Mesenchymal stem cell (in vitro differentiated cells and primary cell): ENCODE data around the gene KASH5.
"Not testable (repeated sequence)": the region's sequence is repeated elsewhere in the genome, so short reads cannot be mapped to it uniquely, and the experiment has no call there.

Experiments
- DNase-seq: peaks from one replicate; pipeline ENCODE4 v3.0.0-alpha.2; 2013
- H2AFZ ChIP-seq: one replicate; pipeline ENCODE4 v1.6.1; 2013; ENCODE audit warnings: low read depth, mild to moderate bottlenecking, control low read depth, inconsistent platforms, low read length, moderate library complexity
- H2AK5ac ChIP-seq: 2 replicates; pipeline ENCODE4 v1.6.1; 2013; ENCODE audit warnings: low read length, moderate library complexity, mild to moderate bottlenecking, inconsistent platforms; ENCODE audit not compliant: severe bottlenecking
- H2BK120ac ChIP-seq: one replicate; pipeline ENCODE4 v1.6.1; 2013; ENCODE audit warnings: low read depth, mild to moderate bottlenecking, inconsistent platforms, low read length, moderate library complexity
- H2BK12ac ChIP-seq, 2 experiments: one replicate each; pipeline ENCODE4 v1.6.1; 2013; ENCODE audit warnings: inconsistent platforms in 2 of 2, low read length in 2 of 2, mild to moderate bottlenecking in 2 of 2, moderate library complexity in 2 of 2, control low read depth in 1 of 2
- H2BK15ac ChIP-seq: one replicate; pipeline ENCODE4 v1.6.1; 2013; ENCODE audit warnings: mild to moderate bottlenecking, low read depth, inconsistent platforms; ENCODE audit not compliant: poor library complexity, severe bottlenecking
- H2BK5ac ChIP-seq: 2 replicates; pipeline ENCODE4 v1.6.1; 2013; ENCODE audit warnings: low read depth, mild to moderate bottlenecking, low read length, control low read depth, inconsistent platforms; ENCODE audit not compliant: poor library complexity, severe bottlenecking
- H3K14ac ChIP-seq, 2 experiments: one replicate each; pipeline ENCODE4 v1.6.1; 2013; ENCODE audit warnings: inconsistent platforms in 2 of 2, low read length in 2 of 2, control low read depth in 1 of 2, mild to moderate bottlenecking in 1 of 2, moderate library complexity in 1 of 2
- H3K18ac ChIP-seq, 2 experiments: one replicate each; pipeline ENCODE4 v1.6.1; 2013; ENCODE audit warnings: inconsistent platforms in 2 of 2, low read length in 2 of 2, control low read depth in 1 of 2, low read depth in 1 of 2, mild to moderate bottlenecking in 1 of 2
- H3K23ac ChIP-seq, 2 experiments: one replicate each; pipeline ENCODE4 v1.6.1; 2013; ENCODE audit warnings: inconsistent platforms in 2 of 2, low read length in 2 of 2, mild to moderate bottlenecking in 2 of 2, moderate library complexity in 2 of 2, control low read depth in 1 of 2
- H3K27ac ChIP-seq: 2 replicates; pipeline ENCODE4 v1.5.1; 2013; ENCODE audit warnings: mild to moderate bottlenecking, moderate library complexity, low read length, control low read depth, inconsistent platforms; ENCODE audit not compliant: poor library complexity, severe bottlenecking
- H3K27me3 ChIP-seq, 2 experiments: 2 replicates each; pipeline versions ENCODE4 v1.6.1 to v1.7.0; 2013; ENCODE audit warnings: low read length in 2 of 2, mild to moderate bottlenecking in 2 of 2, moderate library complexity in 2 of 2, control low read depth in 1 of 2, inconsistent platforms in 1 of 2; ENCODE audit not compliant: control insufficient read depth in 1 of 2, insufficient read depth in 1 of 2
- H3K36me3 ChIP-seq, 2 experiments: 2 replicates each; pipeline versions ENCODE4 v1.6.1 to v1.7.0; 2013; ENCODE audit warnings: low read length in 2 of 2, control low read depth in 1 of 2, inconsistent platforms in 1 of 2, low read depth in 1 of 2, mild to moderate bottlenecking in 1 of 2; ENCODE audit not compliant: insufficient read depth in 2 of 2, control insufficient read depth in 1 of 2
- H3K4ac ChIP-seq, 2 experiments: one replicate each; pipeline ENCODE4 v1.6.1; 2013; ENCODE audit warnings: inconsistent platforms in 2 of 2, low read length in 2 of 2, mild to moderate bottlenecking in 2 of 2, moderate library complexity in 2 of 2, control low read depth in 1 of 2, low read depth in 1 of 2
- H3K4me1 ChIP-seq: 2 replicates; pipeline ENCODE4 v1.6.1; 2013; ENCODE audit warnings: low read depth, low read length, control low read depth; ENCODE audit not compliant: control insufficient read depth, insufficient read depth
- H3K4me2 ChIP-seq: 2 replicates; pipeline ENCODE4 v1.6.1; 2013; ENCODE audit warnings: low read length, mild to moderate bottlenecking, inconsistent platforms; ENCODE audit not compliant: poor library complexity, severe bottlenecking
- H3K4me3 ChIP-seq, 2 experiments: 2 replicates each; pipeline versions ENCODE4 v1.5.1 to v1.7.0; 2013; ENCODE audit warnings: low read length in 2 of 2, mild to moderate bottlenecking in 2 of 2, control low read depth in 1 of 2, low read depth in 1 of 2; ENCODE audit not compliant: insufficient read depth in 1 of 2
- H3K79me1 ChIP-seq: replicated peaks from 2 replicates; pipeline ENCODE4 v1.6.1; 2013; ENCODE audit warnings: mild to moderate bottlenecking, control low read depth, low read length, inconsistent platforms; ENCODE audit not compliant: poor library complexity, severe bottlenecking
- H3K9ac ChIP-seq: 2 replicates; pipeline ENCODE4 v1.7.0; 2013; ENCODE audit warnings: mild to moderate bottlenecking, low read length, moderate library complexity
- H3K9me3 ChIP-seq: 2 replicates; pipeline ENCODE4 v1.7.0; 2013; ENCODE audit warnings: mild to moderate bottlenecking, low read length; ENCODE audit not compliant: control insufficient read depth
- H4K8ac ChIP-seq: one replicate; pipeline ENCODE4 v1.6.1; 2013; ENCODE audit warnings: inconsistent platforms, mild to moderate bottlenecking, low read length, moderate library complexity
- H4K91ac ChIP-seq: one replicate; pipeline ENCODE4 v1.6.1; 2013; ENCODE audit warnings: mild to moderate bottlenecking, low read length, inconsistent platforms
- WGBS: methylation state at CpG from one replicate; pipeline ENCODE4 v1.1.7; 2013; ENCODE audit warnings: mixed read lengths; 5-methylcytosine and 5-hydroxymethylcytosine counted together

Gene KASH5

DNA sequence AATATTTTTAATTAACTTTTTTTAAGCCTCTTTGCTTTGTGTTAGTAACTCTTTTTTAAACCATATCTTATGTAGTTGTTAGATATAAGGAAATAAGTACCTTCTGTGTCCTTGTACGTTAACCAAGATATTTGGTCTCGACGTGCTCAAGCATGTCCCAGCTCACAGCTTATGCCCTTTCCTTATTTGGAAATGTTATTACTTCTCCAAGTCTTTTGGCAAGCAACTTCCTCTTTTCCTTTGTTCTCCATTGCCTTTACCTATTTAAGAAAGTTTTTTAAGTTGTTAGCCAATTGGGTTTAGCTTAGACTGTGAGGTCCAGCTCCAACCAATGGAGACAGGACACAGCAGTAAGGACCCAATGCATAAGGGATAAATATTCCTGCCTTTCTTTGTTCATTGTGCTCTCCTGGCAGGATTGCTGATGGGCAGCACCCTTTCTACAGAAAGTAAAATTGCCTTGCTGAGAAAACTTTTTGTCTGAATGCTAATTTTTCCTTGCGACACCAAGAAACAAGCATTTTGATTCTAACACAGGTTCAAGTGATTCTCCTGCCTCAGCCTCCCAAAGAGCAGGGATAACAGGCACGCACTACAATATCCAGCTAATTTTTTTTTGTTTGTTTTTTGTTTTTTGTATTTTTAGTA lies 19.2 kb upstream of the KASH5 start:
- Histone ChIP-seq H3K18ac (no peak overlapping the region), H2BK15ac (no peak overlapping the region), H3K79me1 (no peaks in the 10 kb centered on the region), H2AFZ (no peak overlapping the region), H3K4me1 (peaks cover 1% of the 10 kb centered on the region), H4K91ac (no peak overlapping the region), H2BK12ac (no peak overlapping the region), H3K23ac (no peak overlapping the region), H3K27ac (no peak overlapping the region), H3K9ac (no peak overlapping the region), H3K4me2 (no peak overlapping the region), H3K14ac (no peak overlapping the region), H2BK5ac (no peak overlapping the region), H3K4ac (no peak overlapping the region), H2AK5ac (no peak overlapping the region), H2BK120ac (no peak overlapping the region), H4K8ac (no peak overlapping the region), H3K27me3 (peaks cover 0 to 3% of the 10 kb centered on the region in 2 experiments), H3K36me3 (no peaks in the 10 kb centered on the region), H3K4me3 (no peak overlapping the region), H3K9me3 (peaks cover 23% of the 10 kb centered on the region)
- WGBS: 93% methylated on average over 5 of the region's 5 CpGs
- DNase-seq: no peak

DNA sequence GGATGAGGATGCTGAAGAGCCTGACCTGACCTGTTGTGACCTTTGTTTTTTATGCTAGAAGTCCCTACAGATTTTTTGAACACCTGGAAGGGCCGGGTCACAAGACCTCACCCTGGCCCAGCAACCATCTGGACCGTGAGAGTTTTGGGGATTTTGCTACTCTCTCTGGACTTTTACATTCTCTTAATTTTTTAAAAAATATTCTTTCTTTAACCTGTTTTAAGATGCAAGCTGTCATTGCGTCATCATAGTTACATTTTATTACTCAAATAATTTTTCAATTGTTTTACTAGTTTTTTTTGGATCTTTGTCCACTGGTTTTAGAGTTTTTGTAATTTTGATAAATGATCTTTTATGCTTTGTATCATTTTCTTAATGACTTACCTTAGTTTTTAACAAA lies 16.9 kb upstream of the KASH5 start:
- Histone ChIP-seq H3K27ac (no peak overlapping the region), H3K79me1 (no peaks in the 10 kb centered on the region), H2BK12ac (no peak overlapping the region), H2BK120ac (no peak overlapping the region), H3K4me2 (no peak overlapping the region), H2BK5ac (no peak overlapping the region), H2AK5ac (no peak overlapping the region), H4K8ac (no peak overlapping the region), H3K23ac (no peak overlapping the region), H3K36me3 (no peaks in the 10 kb centered on the region), H2BK15ac (no peak overlapping the region), H3K4me3 (no peak overlapping the region), H3K27me3 (peaks cover 9 to 11% of the 10 kb centered on the region in 2 experiments), H3K18ac (no peak overlapping the region), H3K9me3 (peaks cover 23% of the 10 kb centered on the region), H3K14ac (no peak overlapping the region), H3K4me1 (no peaks in the 10 kb centered on the region), H4K91ac (no peak overlapping the region), H2AFZ (no peak overlapping the region), H3K4ac (no peak overlapping the region), H3K9ac (no peak overlapping the region)
- no peak for DNase-seq
- 48% methylated on average over 2 of the region's 3 CpGs for WGBS

DNA sequence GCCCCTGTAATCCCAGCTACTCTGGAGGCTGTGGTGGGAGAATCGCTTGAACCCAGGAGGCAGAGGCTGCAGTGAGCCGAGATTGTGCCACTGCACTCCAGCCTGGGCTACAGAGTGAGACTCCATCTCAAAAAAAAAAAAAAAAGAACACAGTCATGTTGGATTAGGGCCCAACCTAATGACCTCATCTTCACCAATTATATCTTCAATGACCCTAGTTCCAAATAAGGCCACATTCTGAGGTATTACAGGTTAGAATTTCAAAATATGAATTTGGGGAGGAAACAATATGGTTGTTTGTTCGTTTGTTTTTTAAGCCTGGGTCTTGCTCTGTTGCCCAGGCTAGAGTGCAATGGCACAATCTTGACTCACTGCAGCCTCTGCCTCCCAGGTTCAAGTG lies 14.9 kb upstream of the KASH5 start:
- not testable (repeated sequence) for H2BK15ac ChIP-seq, H3K14ac ChIP-seq, H3K23ac ChIP-seq, H3K9ac ChIP-seq, H4K91ac ChIP-seq, H3K36me3 ChIP-seq, DNase-seq, H2AFZ ChIP-seq, H3K4ac ChIP-seq, H3K4me2 ChIP-seq, H3K27ac ChIP-seq, H3K4me1 ChIP-seq, H3K79me1 ChIP-seq, H3K18ac ChIP-seq, H3K4me3 ChIP-seq, H2BK120ac ChIP-seq, H2BK5ac ChIP-seq, H4K8ac ChIP-seq, H2BK12ac ChIP-seq, H2AK5ac ChIP-seq
- Histone ChIP-seq H3K27me3 (peaks cover 9 to 14% of the 10 kb centered on the region in 2 experiments), H3K9me3 (peaks cover 23% of the 10 kb centered on the region)
- WGBS: 80% methylated on average over 3 of the region's 3 CpGs

DNA sequence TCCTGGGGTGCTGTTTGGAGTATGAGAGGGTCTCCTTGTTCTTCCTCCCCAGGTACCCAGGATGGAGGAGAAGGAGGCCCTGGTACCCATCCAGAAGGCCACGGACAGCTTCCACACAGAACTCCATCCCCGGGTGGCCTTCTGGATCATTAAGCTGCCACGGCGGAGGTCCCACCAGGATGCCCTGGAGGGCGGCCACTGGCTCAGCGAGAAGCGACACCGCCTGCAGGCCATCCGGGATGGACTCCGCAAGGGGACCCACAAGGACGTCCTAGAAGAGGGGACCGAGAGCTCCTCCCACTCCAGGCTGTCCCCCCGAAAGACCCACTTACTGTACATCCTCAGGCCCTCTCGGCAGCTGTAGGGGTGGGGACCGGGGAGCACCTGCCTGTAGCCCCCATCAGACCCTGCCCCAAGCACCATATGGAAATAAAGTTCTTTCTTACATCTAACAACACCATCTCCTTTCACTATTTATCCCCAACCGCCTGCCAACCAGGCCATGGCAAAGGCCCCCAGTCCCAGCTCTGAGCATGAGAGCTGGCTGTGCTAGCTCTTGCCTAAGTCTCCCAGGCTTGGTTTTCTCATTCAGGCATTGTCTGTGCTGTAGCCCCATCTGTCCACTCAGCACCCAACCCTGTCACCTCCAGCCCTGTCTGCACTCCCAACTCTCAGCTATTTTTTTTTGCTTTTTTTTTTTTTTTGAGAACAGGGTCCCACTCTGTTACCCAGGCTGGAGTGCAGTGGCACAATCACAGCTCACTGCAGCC lies 13.2 kb upstream of the KASH5 start:
- no peak overlapping the region for H2BK120ac ChIP-seq
- H2BK12ac ChIP-seq: no peak overlapping the region
- no peak overlapping the region for H2BK5ac ChIP-seq
- H4K8ac ChIP-seq: no peak overlapping the region
- H4K91ac ChIP-seq: no peak overlapping the region
- H3K36me3 ChIP-seq: no peaks in the 10 kb centered on the region
- H2AFZ ChIP-seq: no peak overlapping the region
- H3K14ac ChIP-seq: no peak overlapping the region
- no peak overlapping the region for H3K27ac ChIP-seq
- H3K79me1 ChIP-seq: no peaks in the 10 kb centered on the region
- H3K9ac ChIP-seq: no peak overlapping the region
- H2AK5ac ChIP-seq: no peak overlapping the region
- H3K4me1 ChIP-seq: no peaks in the 10 kb centered on the region
- H2BK15ac ChIP-seq: no peak overlapping the region
- peaks cover 9 to 14% of the 10 kb centered on the region in 2 experiments for H3K27me3 ChIP-seq
- H3K4me3 ChIP-seq: no peak overlapping the region
- no peak overlapping the region for H3K4ac ChIP-seq
- H3K4me2 ChIP-seq: no peak overlapping the region
- no peak overlapping the region for H3K18ac ChIP-seq
- 86% methylated on average over 16 of the region's 16 CpGs for WGBS
- no peak overlapping the region for H3K23ac ChIP-seq
- H3K9me3 ChIP-seq: peaks cover 10% of the 10 kb centered on the region
- DNase-seq: no peak
